DND-41 (cell line): Measurements from ENCODE around the gene RAB26.
"Not testable (repeated sequence)": the region's sequence is repeated elsewhere in the genome, so short reads cannot be mapped to it uniquely, and the experiment has no call there.

Experiments
- ATAC-seq: fragments of 200-7000 bp; cut with Tn5 transposase; 3 replicates; pipeline ENCODE4 v1.9.1; 2021; ENCODE audit warnings: low read depth; ENCODE audit not compliant: insufficient read depth
- DNase-seq: peaks from one replicate; pipeline ENCODE4 v3.0.0-alpha.2; 2020
- H2AFZ ChIP-seq: 2 replicates; pipeline ENCODE4 v1.6.0; 2012; ENCODE audit warnings: low read depth, low read length
- H3K27ac ChIP-seq: 2 replicates; pipeline ENCODE4 v1.5.1; 2012; ENCODE audit warnings: low read length, inconsistent platforms
- H3K27me3 ChIP-seq: fragments of 200-600 bp; sonication (generic); 2 replicates; pipeline ENCODE4 v1.6.0; 2012; ENCODE audit warnings: low read length, mild to moderate bottlenecking, inconsistent platforms; ENCODE audit not compliant: insufficient read depth, poor library complexity
- H3K36me3 ChIP-seq: 2 replicates; pipeline ENCODE4 v1.5.1; 2012; ENCODE audit warnings: low read length, inconsistent platforms; ENCODE audit not compliant: insufficient read depth
- H3K4me1 ChIP-seq: 2 replicates; pipeline ENCODE4 v1.5.1; 2012; ENCODE audit warnings: mild to moderate bottlenecking, low read length; ENCODE audit not compliant: insufficient read depth
- H3K4me2 ChIP-seq: 2 replicates; pipeline ENCODE4 v1.6.0; 2012; ENCODE audit warnings: mild to moderate bottlenecking, moderate library complexity, low read length, inconsistent platforms; ENCODE audit not compliant: insufficient read depth
- H3K4me3 ChIP-seq, 2 experiments: fragments of 200-600 bp in 1 of 2; shearing (Covaris generic) in 1 of 2; 2 replicates each; pipeline ENCODE4 v1.5.1; 2012 to 2016; ENCODE audit warnings: inconsistent platforms in 2 of 2, low read length in 2 of 2, mild to moderate bottlenecking in 2 of 2, low read depth in 1 of 2, moderate library complexity in 1 of 2
- H3K79me2 ChIP-seq: 2 replicates; pipeline ENCODE4 v1.6.0; 2012; ENCODE audit warnings: low read length, inconsistent platforms; ENCODE audit not compliant: insufficient read depth
- H3K9ac ChIP-seq: 2 replicates; pipeline ENCODE4 v1.6.0; 2012; ENCODE audit warnings: low read depth, mild to moderate bottlenecking, inconsistent platforms, low read length, moderate library complexity
- H3K9me3 ChIP-seq: 2 replicates; pipeline ENCODE4 v1.5.1; 2012; ENCODE audit warnings: low read length, moderate library complexity, mild to moderate bottlenecking, inconsistent platforms; ENCODE audit not compliant: insufficient read depth, severe bottlenecking
- H4K20me1 ChIP-seq: 2 replicates; pipeline ENCODE4 v1.6.0; 2012; ENCODE audit warnings: low read length; ENCODE audit not compliant: insufficient read depth
- CTCF ChIP-seq: IDR thresholded peaks from 2 replicates; pipeline ENCODE4 v1.5.1; 2012; ENCODE audit warnings: borderline replicate concordance, low read length, moderate library complexity, mild to moderate bottlenecking; ENCODE audit not compliant: poor library complexity, severe bottlenecking; ENCODE audit errors: extremely low read depth
- EZH2 ChIP-seq: IDR thresholded peaks from 3 replicates; pipeline ENCODE4 v1.6.1; 2012; ENCODE audit warnings: borderline replicate concordance, low read depth, mild to moderate bottlenecking, moderate library complexity, low read length, inconsistent platforms; ENCODE audit not compliant: severe bottlenecking

The RAB26 gene

GRCh38 chr16:2111412-2112335 lies 36.8 kb upstream of the RAB26 start:
- peaks cover 49% of the 10 kb centered on the region for H3K36me3 ChIP-seq
- not testable (repeated sequence) for H3K4me1 ChIP-seq, H3K27me3 ChIP-seq, H3K4me2 ChIP-seq, H3K9ac ChIP-seq, H3K27ac ChIP-seq, H4K20me1 ChIP-seq, ATAC-seq, H3K9me3 ChIP-seq, H3K79me2 ChIP-seq, H3K4me3 ChIP-seq, H2AFZ ChIP-seq, DNase-seq

GRCh38 chr16:2112539-2113106 lies 35.8 kb upstream of the RAB26 start:
- H3K9me3 ChIP-seq, H3K9ac ChIP-seq, H4K20me1 ChIP-seq, H3K4me2 ChIP-seq, DNase-seq, H2AFZ ChIP-seq, H3K4me3 ChIP-seq, H3K27ac ChIP-seq, H3K4me1 ChIP-seq, H3K79me2 ChIP-seq, H3K27me3 ChIP-seq, ATAC-seq: not testable (repeated sequence)
- H3K36me3 ChIP-seq: peaks cover 46% of the 10 kb centered on the region

GRCh38 chr16:2114225-2114624 lies 34.2 kb upstream of the RAB26 start:
- not testable (repeated sequence) for H3K4me2 ChIP-seq, H3K27ac ChIP-seq, H3K27me3 ChIP-seq, ATAC-seq, H2AFZ ChIP-seq, H3K4me3 ChIP-seq, H3K79me2 ChIP-seq, H4K20me1 ChIP-seq, H3K4me1 ChIP-seq, DNase-seq, H3K9me3 ChIP-seq, H3K9ac ChIP-seq
- peaks cover 34% of the 10 kb centered on the region for H3K36me3 ChIP-seq

GRCh38 chr16:2114885-2115590 lies 33.4 kb upstream of the RAB26 start:
- H3K27ac ChIP-seq, ATAC-seq, H3K4me1 ChIP-seq, H2AFZ ChIP-seq, H3K9ac ChIP-seq, H4K20me1 ChIP-seq, DNase-seq, H3K27me3 ChIP-seq, H3K4me3 ChIP-seq, H3K79me2 ChIP-seq, H3K9me3 ChIP-seq, H3K4me2 ChIP-seq: not testable (repeated sequence)
- H3K36me3 ChIP-seq: peaks cover 27% of the 10 kb centered on the region

- H2AFZ ChIP-seq: no peak overlapping the region
- no peaks in the 10 kb centered on the region for H3K4me1 ChIP-seq
- H3K79me2 ChIP-seq: peaks cover 4% of the 10 kb centered on the region
- H3K4me2 ChIP-seq: no peak overlapping the region
- TF ChIP-seq CTCF (no peak), EZH2 (no peak)
- ATAC-seq (no peak), DNase-seq (no peak)
- H3K9me3 ChIP-seq: no peaks in the 10 kb centered on the region
- no peaks in the 10 kb centered on the region for H4K20me1 ChIP-seq
- H3K27ac ChIP-seq: no peak overlapping the region
- no peak overlapping the region for H3K9ac ChIP-seq
- H3K27me3 ChIP-seq: no peaks in the 10 kb centered on the region
- H3K36me3 ChIP-seq: peaks cover 22% of the 10 kb centered on the region
- H3K4me3 ChIP-seq: no peak overlapping the region
These were observed 32.8 kb upstream of the RAB26 start for GRCh38 chr16:2115591-2115973.

- H3K9ac ChIP-seq, H3K27me3 ChIP-seq, H3K79me2 ChIP-seq, DNase-seq, H4K20me1 ChIP-seq, H3K27ac ChIP-seq, H3K4me1 ChIP-seq, H3K4me2 ChIP-seq, H3K4me3 ChIP-seq, H2AFZ ChIP-seq, H3K9me3 ChIP-seq, ATAC-seq: not testable (repeated sequence)
- H3K36me3 ChIP-seq: peaks cover 14% of the 10 kb centered on the region
These were observed 32.0 kb upstream of the RAB26 start for GRCh38 chr16:2116428-2116827.

GRCh38 chr16:2117341-2117740 lies 31.1 kb upstream of the RAB26 start:
- H2AFZ ChIP-seq, H3K9ac ChIP-seq, ATAC-seq, H3K4me1 ChIP-seq, H3K4me3 ChIP-seq, H3K27me3 ChIP-seq, H3K27ac ChIP-seq, DNase-seq, H3K9me3 ChIP-seq, H3K4me2 ChIP-seq, H4K20me1 ChIP-seq, H3K36me3 ChIP-seq: not testable (repeated sequence)
- H3K79me2 ChIP-seq: peaks cover 15% of the 10 kb centered on the region
